Brain microvascular endothelial cell (primary cell): Measurements from ENCODE around the gene MAP3K10.
A peak's percentile ranks its signal among the peaks of the same experiment; 100 is the strongest.
"Not testable (repeated sequence)": the region's sequence is repeated elsewhere in the genome, so short reads cannot be mapped to it uniquely, and the experiment has no call there.

Experiments used
- DNase-seq: peaks from one replicate; pipeline ENCODE4 v3.0.0-alpha.2; 2020
- H3K27ac ChIP-seq: fragments of 250-450 bp; sonication (Bioruptor Pico); 2 replicates; pipeline ENCODE4 v1.5.1; 2020; ENCODE audit warnings: mild to moderate bottlenecking, moderate library complexity
- H3K27me3 ChIP-seq: fragments of 250-450 bp; sonication (Bioruptor Pico); replicated peaks from 2 replicates; pipeline ENCODE4 v1.5.1; 2020; ENCODE audit warnings: mild to moderate bottlenecking
- H3K36me3 ChIP-seq: fragments of 250-450 bp; sonication (Bioruptor Pico); replicated peaks from 2 replicates; pipeline ENCODE4 v1.5.1; 2020; ENCODE audit warnings: mild to moderate bottlenecking
- H3K4me3 ChIP-seq: 2 replicates; pipeline ENCODE4 v1.5.1; 2011; ENCODE audit warnings: low read depth, mild to moderate bottlenecking, control low read depth, low read length, moderate library complexity
- CTCF ChIP-seq: IDR thresholded peaks from 2 replicates; pipeline ENCODE4 v1.5.1; 2011; ENCODE audit warnings: low read depth, mild to moderate bottlenecking, moderate library complexity, low read length, control low read depth, inconsistent platforms; ENCODE audit errors: missing control alignments
- in situ Hi-C: cut with HindIII; loops from 2 replicates; pipeline ENCODE4 v1.10.0; 2017; ENCODE audit warnings: low sequenced_read_pairs, low pct_ligation_motif_present

The MAP3K10 gene

DNA sequence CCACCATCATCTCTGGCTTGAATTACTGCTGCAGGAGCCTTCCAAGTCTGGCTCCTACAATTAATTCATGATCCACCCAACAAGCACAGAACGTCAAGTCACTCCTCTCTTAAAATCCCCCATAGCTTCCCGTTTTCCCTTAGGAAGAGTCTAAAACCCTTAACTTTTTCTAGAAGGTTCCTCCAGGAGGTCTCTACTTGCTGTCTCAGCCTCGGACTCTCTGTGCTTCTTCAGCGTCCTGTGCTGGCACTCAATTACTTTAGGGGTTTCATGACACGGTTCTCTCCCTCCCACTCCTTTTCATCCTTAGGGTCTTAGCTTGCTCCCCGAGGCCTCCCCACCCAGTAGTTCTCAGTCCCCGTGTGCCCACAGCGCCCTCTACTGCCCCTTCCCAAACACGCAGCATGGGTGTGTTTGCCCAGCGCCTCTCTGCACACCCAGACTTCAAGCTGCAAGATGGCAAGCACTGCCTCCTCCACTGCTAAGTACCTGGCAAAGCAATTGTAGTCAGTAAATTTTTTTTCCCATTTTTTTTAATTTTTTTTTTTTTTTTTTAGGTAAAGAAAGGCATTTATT lies 25.8 kb upstream of the MAP3K10 start:
- TF ChIP-seq CTCF: peak; percentile 82
- in situ Hi-C loops: no loop called here
- Histone ChIP-seq H3K27ac (no peak overlapping the region), H3K4me3 (no peak overlapping the region), H3K27me3 (no peaks in the 10 kb centered on the region), H3K36me3 (no peaks in the 10 kb centered on the region)
- DNase-seq: peak; percentile 7

GRCh38 chr19:40169482-40170302 lies 21.5 kb upstream of the MAP3K10 start:
- H3K4me3 ChIP-seq, H3K36me3 ChIP-seq, H3K27me3 ChIP-seq, in situ Hi-C loops, H3K27ac ChIP-seq, DNase-seq: not testable (repeated sequence)

DNA sequence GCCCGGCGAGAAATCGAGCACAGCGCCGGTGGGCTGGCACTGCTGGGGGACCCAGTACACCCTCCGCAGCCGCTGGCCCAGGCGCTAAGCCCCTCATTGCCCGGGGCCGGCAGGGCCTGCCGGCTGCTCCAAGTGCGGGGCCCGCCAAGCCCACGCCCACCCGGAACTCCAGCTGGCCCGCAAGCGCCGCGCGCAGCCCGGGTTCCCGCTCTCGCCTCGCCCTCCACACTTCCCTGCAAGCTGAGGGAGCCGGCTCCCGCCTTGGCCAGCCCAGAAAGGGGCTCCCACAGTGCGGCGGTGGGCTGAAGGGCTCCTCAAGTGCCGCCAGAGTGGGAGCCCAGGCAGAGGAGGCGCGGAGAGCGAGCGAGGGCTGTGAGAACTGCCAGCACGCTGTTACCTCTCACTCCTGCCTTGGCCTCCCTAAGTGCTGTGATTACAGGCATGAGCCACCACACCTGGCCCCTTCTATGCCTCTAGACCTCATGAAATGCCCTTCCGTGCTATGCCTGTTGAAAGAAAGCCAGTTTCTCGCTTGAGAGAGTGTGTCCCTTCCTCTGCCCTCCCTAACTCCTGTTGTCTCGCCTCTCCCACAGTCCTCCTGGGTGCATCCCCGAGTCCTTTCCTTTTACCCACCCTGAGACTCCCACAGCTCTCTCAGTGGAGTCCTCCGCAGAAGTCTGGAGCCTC lies 20.8 kb upstream of the MAP3K10 start:
- H3K36me3 ChIP-seq: not testable (repeated sequence)

GRCh38 chr19:40171293-40171692 lies 19.9 kb upstream of the MAP3K10 start:
- H3K27ac ChIP-seq, H3K27me3 ChIP-seq, in situ Hi-C loops, H3K4me3 ChIP-seq, DNase-seq, H3K36me3 ChIP-seq: not testable (repeated sequence)

More for the DNA sequence above, 20.8 kb upstream of the MAP3K10 start:
- H3K27ac ChIP-seq, H3K27me3 ChIP-seq, H3K4me3 ChIP-seq, DNase-seq, in situ Hi-C loops: not testable (repeated sequence)

DNA sequence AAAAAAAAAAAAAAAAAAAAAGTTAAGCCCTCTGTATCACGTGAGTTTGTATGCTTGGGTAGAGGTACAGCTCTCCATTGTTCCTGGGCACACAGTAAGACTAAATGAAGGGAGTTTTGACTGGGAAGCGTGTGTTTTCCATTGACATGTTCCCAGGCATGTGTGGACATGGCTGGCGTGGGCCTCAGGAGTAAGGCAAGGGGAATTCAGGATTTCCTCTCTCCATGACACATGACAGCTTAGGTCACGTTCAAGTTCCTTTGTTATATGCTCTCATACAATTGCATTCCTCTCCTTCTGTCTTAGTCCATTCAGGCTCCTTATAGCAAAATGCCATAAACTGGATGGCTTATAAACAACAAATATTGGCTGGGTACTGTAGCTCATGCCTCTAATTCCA lies 17.1 kb upstream of the MAP3K10 start:
- no peak for DNase-seq
- no peaks in the 10 kb centered on the region for H3K36me3 ChIP-seq
- TF ChIP-seq CTCF: no peak
- H3K4me3 ChIP-seq: no peak overlapping the region
- H3K27me3 ChIP-seq: no peaks in the 10 kb centered on the region
- no peak overlapping the region for H3K27ac ChIP-seq
- in situ Hi-C loops: no loop called here

- TF ChIP-seq CTCF: no peak
- no peaks in the 10 kb centered on the region for H3K27me3 ChIP-seq
- in situ Hi-C loops: no loop called here
- no peak for DNase-seq
- no peak overlapping the region for H3K27ac ChIP-seq
- no peak overlapping the region for H3K4me3 ChIP-seq
- H3K36me3 ChIP-seq: no peaks in the 10 kb centered on the region
Observed at GRCh38 chr19:40175820-40176219, 15.4 kb upstream of the MAP3K10 start.

GRCh38 chr19:40177286-40178070 lies 13.7 kb upstream of the MAP3K10 start:
- H3K4me3 ChIP-seq: no peak overlapping the region
- H3K27ac ChIP-seq: no peak overlapping the region
- no peak for DNase-seq
- TF ChIP-seq CTCF: no peak
- H3K36me3 ChIP-seq: no peaks in the 10 kb centered on the region
- no peaks in the 10 kb centered on the region for H3K27me3 ChIP-seq
- in situ Hi-C loops: no loop called here
